ENCODE measurements around the gene CXCL16. TPM values are rescaled to one million over a fixed set of nuclear protein-coding genes. Genes with fewer than 3 reads are reported as not detected.
A peak's percentile ranks its signal among the peaks of the same experiment; 100 is the strongest.

The CXCL16 gene
- total RNA-seq, 1 donor from 2014 or later: 12.5 TPM

DNA sequence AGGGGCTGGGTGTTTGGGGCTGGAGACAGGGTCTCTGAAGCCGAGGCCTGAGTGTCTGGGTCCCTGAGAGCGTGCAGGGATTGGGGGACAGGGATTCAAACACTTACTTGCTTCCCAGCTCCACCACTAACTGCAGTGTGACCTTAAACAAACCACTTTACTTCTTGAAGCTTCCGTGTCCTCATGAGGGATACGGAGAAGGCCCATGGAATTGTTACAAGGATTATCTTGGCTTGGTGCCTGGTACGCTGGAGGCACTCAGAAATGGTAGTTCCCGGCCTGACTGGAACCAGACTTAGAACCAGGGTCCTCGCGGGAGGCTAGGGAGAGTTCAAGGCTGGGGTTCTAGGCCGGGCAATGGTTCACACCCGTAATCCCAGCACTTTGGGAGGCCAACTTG, 2.9 kb upstream of the CXCL16 start:
- Histone ChIP-seq H3K4me3 (no peak overlapping the region), H3K27me3 (peaks cover 13% of the 10 kb centered on the region), H3K9me3 (no peaks in the 10 kb centered on the region), H3K27ac (no peak overlapping the region), H3K4me1 (peaks cover 0 to 5% of the 10 kb centered on the region in 2 donors), H3K36me3 (no peaks in the 10 kb centered on the region)
- intact Hi-C loops (cut with DNase I): no loop called here
- no peak for TF ChIP-seq CTCF (IDR thresholded peaks at IDR 0.05)
- DNase-seq (ENCODE audit: low spot score in 2 of 2): no peak

DNA sequence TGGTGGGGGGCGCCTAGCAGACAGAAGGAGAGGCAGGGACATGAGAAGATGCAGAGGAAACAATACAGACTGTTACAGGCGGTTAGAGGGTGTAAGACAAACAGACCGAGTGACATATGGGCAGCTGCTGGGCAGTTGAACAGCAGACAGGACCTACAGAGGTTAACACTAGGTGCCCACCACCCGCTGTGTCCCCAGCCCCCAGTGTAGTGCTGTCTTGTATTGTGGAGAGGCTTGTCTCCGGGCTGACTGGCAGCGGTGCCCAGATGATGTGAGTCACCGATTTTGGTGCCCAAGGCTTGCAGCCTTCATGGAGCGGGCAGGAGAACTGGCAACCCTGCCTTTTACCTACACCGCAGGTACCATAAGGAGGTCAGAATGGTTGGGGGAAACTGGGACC, 2.4 kb upstream of the CXCL16 start:
- H3K9me3 ChIP-seq: no peaks in the 10 kb centered on the region
- H3K27me3 ChIP-seq: peaks cover 13% of the 10 kb centered on the region
- no peaks in the 10 kb centered on the region for H3K36me3 ChIP-seq
- no peak overlapping the region for H3K4me3 ChIP-seq
- peaks cover 0 to 5% of the 10 kb centered on the region in 2 donors for H3K4me1 ChIP-seq
- intact Hi-C loops (cut with DNase I): no loop called here
- DNase-seq (ENCODE audit: low spot score in 2 of 2): no peak
- no peak overlapping the region for H3K27ac ChIP-seq
- no peak for TF ChIP-seq CTCF (IDR thresholded peaks at IDR 0.05)

GRCh38 chr17:4741544-4741943, 1.8 kb upstream of the CXCL16 start:
- intact Hi-C loops (cut with DNase I): no loop called here
- Histone ChIP-seq H3K4me3 (no peak overlapping the region), H3K27ac (no peak overlapping the region), H3K27me3 (peaks cover 13% of the 10 kb centered on the region), H3K9me3 (no peaks in the 10 kb centered on the region), H3K36me3 (no peaks in the 10 kb centered on the region), H3K4me1 (peaks cover 0 to 5% of the 10 kb centered on the region in 2 donors)
- TF ChIP-seq CTCF (IDR thresholded peaks at IDR 0.05): no peak
- DNase-seq (ENCODE audit: low spot score in 2 of 2): no peak

DNA sequence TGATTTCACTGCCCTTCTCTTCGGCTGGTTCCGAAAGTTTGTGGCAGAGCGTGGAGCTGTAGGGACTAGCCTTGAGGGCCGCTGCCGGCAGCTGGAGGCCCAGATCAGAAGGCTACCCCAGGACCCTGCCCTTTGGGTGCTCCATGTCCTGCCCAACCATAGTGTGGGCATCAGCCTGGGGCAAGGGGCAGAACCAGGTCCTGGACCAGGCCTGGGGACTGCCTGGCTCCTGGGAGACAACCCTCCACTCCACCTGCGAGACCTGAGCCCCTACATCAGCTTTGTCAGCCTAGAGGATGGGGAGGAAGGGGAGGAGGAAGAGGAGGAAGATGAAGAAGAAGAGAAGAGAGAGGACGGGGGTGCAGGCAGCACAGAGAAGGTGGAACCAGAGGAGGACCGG, 856 bp upstream of the CXCL16 start:
- peak overlapping the region in 1 of 2 donors; percentile 88 for H3K4me3 ChIP-seq
- H3K9me3 ChIP-seq: no peaks in the 10 kb centered on the region
- no peaks in the 10 kb centered on the region for H3K36me3 ChIP-seq
- TF ChIP-seq CTCF (IDR thresholded peaks at IDR 0.05): no peak
- H3K27me3 ChIP-seq: peaks cover 6% of the 10 kb centered on the region
- no peak overlapping the region for H3K27ac ChIP-seq
- intact Hi-C loops (cut with DNase I): no loop called here
- DNase-seq (ENCODE audit: low spot score in 2 of 2): no peak
- peaks cover 0 to 5% of the 10 kb centered on the region in 2 donors for H3K4me1 ChIP-seq

GRCh38 chr17:4740025-4740351, 260 bp upstream of the CXCL16 start:
- Histone ChIP-seq H3K27me3 (no peaks in the 10 kb centered on the region), H3K4me3 (peak overlapping the region; percentile 86 to 88), H3K27ac (peak overlapping the region in 1 of 2 donors; percentile 56), H3K36me3 (no peaks in the 10 kb centered on the region), H3K9me3 (no peaks in the 10 kb centered on the region), H3K4me1 (peaks cover 0 to 5% of the 10 kb centered on the region in 2 donors)
- intact Hi-C loops (cut with DNase I): no loop called here
- TF ChIP-seq CTCF (IDR thresholded peaks at IDR 0.05): no peak
- no peak for DNase-seq (ENCODE audit: low spot score in 2 of 2)

Measured in ascending aorta (tissue), 2 donors.